HG03432 (cell line): ENCODE results near the gene SEPTIN5.
"Not testable (repeated sequence)": the region's sequence is repeated elsewhere in the genome, so short reads cannot be mapped to it uniquely, and the experiment has no call there.

ENCODE experiments used
- ATAC-seq: cut with Tn5 transposase; IDR thresholded peaks from one replicate; pipeline ENCODE4 v1.9.1; 2021; ENCODE audit warnings: mild to moderate bottlenecking, moderate library complexity; ENCODE audit not compliant: unreplicated experiment

Gene SEPTIN5

GRCh38 chr22:19680911-19681862, 33.1 kb upstream of the SEPTIN5 start:
- no peak for ATAC-seq

- no peak for ATAC-seq
These were observed 32.4 kb upstream of the SEPTIN5 start for GRCh38 chr22:19681863-19682245.

DNA sequence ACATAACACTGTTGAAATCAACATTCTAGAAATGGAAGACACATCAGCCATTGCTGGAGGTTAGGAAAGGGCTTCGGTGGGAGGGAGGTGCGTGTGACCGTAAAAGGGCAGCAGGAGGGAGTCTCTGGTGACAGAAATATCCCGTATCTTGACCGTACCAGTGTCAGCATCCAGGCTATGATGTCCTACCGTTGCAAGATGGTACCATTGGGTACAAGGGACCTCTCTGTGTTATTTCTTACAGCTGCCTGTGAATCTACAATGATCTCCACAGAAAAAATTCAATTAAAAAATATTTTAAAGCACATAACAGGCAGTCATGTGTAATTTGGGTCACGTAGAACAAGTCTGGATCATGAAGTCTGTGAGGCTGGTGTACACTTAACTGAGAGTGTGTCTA, 27.4 kb upstream of the SEPTIN5 start:
- ATAC-seq = no peak

DNA sequence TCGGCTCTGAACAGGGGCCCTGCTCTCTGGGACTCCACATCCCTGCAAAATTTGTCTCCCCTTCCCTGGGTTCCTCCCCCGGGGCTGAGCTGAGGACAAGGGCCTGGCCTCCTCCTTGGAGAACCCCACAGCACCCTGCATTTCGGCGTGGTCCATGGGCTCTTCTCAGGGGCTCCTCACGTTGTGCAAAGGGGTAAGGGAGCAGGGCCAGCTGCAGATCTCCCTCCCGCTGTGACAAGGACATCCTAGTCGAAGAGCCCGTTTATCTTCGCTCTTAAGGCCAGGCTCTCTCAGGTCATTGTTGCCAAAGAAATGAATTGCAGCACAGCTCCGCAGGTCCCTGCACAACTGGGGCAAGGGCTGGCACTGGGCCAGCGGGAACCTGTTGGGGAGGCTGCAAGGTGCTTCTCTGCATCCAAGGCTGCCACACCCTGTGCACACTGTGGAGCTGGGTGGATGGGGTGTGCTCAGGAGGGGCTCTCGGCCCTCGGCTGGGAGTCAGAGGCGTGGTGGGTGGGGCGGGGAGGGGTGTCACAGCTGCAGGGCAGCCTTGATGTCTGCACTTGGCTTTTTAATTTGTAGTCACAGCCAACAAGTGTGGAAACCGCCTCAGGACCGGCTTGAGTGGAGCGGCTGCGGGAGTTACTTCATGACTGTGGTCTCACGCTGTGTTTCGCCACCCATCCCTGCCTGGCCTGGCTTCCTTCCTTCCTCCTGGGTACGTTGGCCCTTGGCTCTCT, 26.6 kb upstream of the SEPTIN5 start:
- ATAC-seq = no peak

GRCh38 chr22:19688301-19689290, 25.7 kb upstream of the SEPTIN5 start:
- no peak for ATAC-seq

DNA sequence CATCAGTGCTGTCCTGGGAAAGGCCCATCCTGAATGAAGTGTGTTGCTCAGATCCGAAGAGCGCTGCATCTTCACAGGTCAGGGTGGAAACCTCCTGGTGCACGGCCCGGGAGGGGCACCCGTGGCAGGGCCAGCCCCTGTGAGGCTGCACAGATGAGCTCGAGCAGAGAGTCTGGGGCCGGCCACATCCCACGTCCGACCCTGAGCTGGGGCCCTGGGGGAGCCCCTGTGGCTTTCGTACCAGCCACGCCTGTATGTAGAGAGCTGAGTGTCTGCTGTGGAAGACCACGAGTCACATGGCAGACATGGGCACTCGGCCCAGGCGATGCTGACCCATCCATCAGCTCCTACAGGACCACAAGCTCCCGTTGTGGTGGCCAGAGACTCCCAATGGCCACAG, 24.9 kb upstream of the SEPTIN5 start:
- ATAC-seq = no peak

DNA sequence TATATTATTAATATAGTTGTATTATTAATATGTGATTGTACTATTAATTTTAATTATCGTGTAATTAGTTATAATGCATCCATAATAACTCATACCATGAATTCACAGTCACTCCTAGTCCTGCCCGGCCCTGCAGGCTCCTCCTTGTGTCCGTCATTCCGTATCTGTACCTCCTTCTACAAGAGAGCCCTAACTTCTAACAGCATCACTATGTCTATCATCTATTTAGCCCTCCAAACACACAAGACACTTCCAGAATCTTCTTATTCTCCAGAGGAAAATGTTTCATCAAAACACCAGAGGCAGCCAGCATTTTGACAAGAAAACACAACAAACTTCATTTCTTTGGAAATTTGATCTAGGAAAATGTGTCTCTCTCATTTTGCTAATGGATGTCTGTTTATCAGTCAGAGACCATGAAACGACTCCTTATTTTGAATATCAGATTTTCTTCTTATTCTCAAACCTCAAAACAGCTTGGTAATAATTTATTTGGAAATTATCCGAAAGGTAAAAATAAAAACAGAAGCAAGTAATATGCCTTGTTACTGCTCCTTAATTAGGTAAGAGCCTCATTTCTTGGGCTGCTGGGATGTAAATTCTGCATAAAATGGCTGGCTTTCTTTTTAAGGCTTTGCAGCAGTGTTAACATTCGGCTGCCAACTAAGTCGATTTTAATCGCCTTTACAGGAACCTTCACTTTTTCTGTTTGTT, 23.1 kb upstream of the SEPTIN5 start:
- no peak for ATAC-seq

DNA sequence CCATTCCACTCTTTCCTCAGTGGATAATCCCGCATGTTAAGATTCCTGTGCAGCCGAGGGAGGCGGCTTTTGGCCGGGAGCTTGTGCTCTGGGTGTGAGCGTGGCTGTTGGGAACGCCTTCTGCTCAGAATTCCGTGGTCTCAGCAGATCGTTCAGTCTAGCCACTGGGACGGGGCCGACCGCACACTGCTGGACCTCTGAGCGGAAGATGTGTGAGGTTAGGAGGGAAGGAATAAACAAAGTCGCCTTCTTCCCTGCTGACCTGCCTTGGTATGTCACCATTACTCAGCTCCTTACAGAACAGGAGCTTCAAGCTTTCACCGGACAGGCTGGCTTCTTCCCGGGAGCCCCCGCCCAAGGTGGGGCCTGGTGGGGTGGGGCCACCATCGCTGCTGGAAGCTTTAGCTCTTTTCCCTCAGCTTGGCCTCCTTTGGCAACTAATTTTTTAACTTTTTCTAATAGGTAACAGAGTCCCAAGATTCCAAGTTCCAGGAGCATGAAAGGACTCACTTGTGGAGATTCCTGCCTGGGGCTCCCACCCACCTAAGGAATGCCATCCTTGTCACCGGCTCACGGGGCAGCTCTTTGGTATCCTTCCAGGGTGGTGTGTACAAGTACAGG, 22.5 kb upstream of the SEPTIN5 start:
- no peak for ATAC-seq

- ATAC-seq = no peak
These were observed 20.7 kb upstream of the SEPTIN5 start for GRCh38 chr22:19693581-19693980.

- ATAC-seq = no peak
These were observed 20.2 kb upstream of the SEPTIN5 start for GRCh38 chr22:19693981-19694670.

GRCh38 chr22:19694696-19695095, 19.6 kb upstream of the SEPTIN5 start:
- no peak for ATAC-seq

DNA sequence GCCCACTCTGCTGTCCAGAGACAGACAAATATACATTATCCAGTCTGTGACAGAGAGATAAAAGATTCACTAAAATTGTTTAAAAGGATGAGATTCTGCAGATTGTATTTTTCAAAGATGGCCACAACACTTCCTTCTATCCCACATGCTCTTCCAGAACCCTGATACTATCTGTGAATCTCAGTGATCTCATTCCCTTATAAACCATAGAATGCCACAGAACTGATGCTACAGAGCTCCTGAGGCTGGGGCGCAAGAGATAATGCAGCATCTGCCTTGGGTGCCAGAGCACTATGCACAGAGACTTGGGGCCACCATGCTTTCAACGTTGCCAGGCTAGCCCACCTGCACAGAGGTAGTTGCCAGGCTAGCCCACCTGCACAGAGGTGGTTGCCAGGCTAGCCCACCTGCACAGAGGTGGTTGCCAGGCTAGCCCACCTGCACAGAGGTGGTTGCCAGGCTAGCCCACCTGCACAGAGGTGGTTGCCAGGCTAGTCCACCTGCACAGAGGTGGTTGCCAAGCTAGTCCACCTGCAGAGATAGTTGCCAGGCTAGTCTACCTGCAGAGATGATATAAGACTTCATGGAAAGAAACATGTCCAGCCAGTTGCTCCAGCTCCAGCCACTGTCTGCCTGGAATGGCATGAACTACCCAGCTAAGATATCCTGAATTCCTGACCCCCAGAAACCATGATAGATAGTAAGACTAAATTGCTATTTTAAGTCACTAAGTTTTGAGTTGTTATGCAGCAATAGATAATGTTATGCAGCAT, 17.6 kb upstream of the SEPTIN5 start:
- no peak for ATAC-seq

DNA sequence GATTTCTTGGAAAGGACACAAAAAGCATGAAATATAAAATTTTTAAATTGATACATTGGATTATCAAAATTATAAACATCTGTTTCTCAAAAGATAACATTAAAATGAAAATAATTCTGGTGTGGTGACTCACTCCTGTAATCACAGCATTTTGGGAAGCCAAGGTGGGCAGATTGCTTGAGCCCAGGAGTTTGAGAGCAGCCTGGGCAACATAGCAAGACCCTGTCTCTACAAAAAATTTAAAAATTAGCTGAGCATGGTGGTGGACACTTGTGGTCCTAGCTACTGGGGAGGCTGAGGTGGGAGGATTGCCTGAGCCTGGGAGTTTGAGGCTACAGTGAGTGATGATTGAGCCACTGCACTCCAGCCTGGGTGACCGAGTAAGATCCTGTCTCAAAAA, 16.4 kb upstream of the SEPTIN5 start:
- ATAC-seq = not testable (repeated sequence)

- ATAC-seq = no peak
These were observed 13.4 kb upstream of the SEPTIN5 start for GRCh38 chr22:19700790-19701419.

GRCh38 chr22:19701420-19702145, 12.7 kb upstream of the SEPTIN5 start:
- no peak for ATAC-seq

DNA sequence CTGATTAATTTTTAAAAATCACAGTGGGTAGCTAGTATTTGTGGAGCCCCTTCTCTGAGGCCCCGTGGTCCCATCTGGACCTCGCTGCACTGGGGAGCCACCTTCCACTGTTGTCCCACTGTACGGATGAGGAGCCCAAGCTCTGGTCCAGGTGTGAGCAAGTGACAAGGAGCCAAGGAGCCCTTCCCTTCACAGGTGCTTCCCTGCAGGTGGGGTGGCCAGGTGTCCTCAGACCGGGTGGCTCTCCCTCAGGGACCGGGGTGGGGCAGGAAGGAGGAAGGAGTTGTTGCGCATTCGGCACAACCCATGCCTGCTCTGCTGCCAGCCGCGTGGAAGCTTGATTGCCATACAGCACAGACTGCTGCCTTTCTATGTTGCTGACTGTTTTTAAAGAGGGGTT, 10.4 kb upstream of the SEPTIN5 start:
- no peak for ATAC-seq

- no peak for ATAC-seq
These were observed 9.8 kb upstream of the SEPTIN5 start for GRCh38 chr22:19704355-19705015.
